ENCODE results near the gene ALG10B. TPM values are rescaled to one million over a fixed set of nuclear protein-coding genes. Genes with fewer than 3 reads are reported as not detected.
"Not testable (repeated sequence)": the region's sequence is repeated elsewhere in the genome, so short reads cannot be mapped to it uniquely, and the experiment has no call there.

Gene ALG10B
- total and polyA plus RNA-seq, 2 of the 4 experiments (the other 2 are of a cell fraction) = 2.9 to 3.6 TPM

- H3K27me3 ChIP-seq (ENCODE audit: control insufficient read depth, insufficient read depth, low read length); H2BK5ac ChIP-seq (ENCODE audit: low read depth, low read length, poor library complexity, severe bottlenecking); H4K5ac ChIP-seq (ENCODE audit: low read depth, low read length); H3K9ac ChIP-seq (ENCODE audit: low read depth, low read length); BruUV-seq (replicated peaks); H3K14ac ChIP-seq (replicated peaks; ENCODE audit: low read depth, low read length); H3K9me3 ChIP-seq (ENCODE audit: control insufficient read depth, insufficient read depth, low read length); H2AK5ac ChIP-seq (ENCODE audit: low read depth, low read length); H2AK9ac ChIP-seq (replicated peaks; ENCODE audit: low read depth, low read length, poor library complexity); H3K23ac ChIP-seq (ENCODE audit: low read depth, low read length); H2BK20ac ChIP-seq (ENCODE audit: low read depth, low read length); in situ Hi-C loops (cut with MboI; ENCODE audit: low sequenced_read_pairs); CTCF ChIA-PET; H3K9me1 ChIP-seq (ENCODE audit: insufficient read depth, low read length); H3K36me3 ChIP-seq (ENCODE audit: control insufficient read depth, insufficient read depth, low read length); H4K91ac ChIP-seq (ENCODE audit: insufficient read depth, low read depth, low read length); H2BK120ac ChIP-seq (ENCODE audit: low read depth, low read length); H3K4me3 ChIP-seq (ENCODE audit: insufficient read depth, low read depth, low read length); intact Hi-C loops (cut with micrococcal nuclease); H3K4ac ChIP-seq (ENCODE audit: low read depth, low read length); H3K27ac ChIP-seq (ENCODE audit: insufficient read depth, low read length); H2BK15ac ChIP-seq (ENCODE audit: low read depth, low read length); H4K20me1 ChIP-seq (ENCODE audit: insufficient read depth, low read length); H3K18ac ChIP-seq (ENCODE audit: low read depth, low read length); H3K4me2 ChIP-seq (ENCODE audit: low read depth, low read length); DNase-seq; H3K4me1 ChIP-seq (ENCODE audit: control insufficient read depth, insufficient read depth, low read length); H2AFZ ChIP-seq (replicated peaks; ENCODE audit: low read length, poor library complexity); H3K56ac ChIP-seq (ENCODE audit: extremely low read depth, insufficient read depth, low read length); H3K79me1 ChIP-seq (ENCODE audit: low read depth in 1 of 2, low read length in 2 of 2); ATAC-seq (ENCODE audit: low read depth); H4K8ac ChIP-seq (ENCODE audit: low read depth in 2 of 2, low read length in 2 of 2); dilution Hi-C loops (cut with HindIII; ENCODE audit: low sequenced_read_pairs, unreplicated experiment): not testable (repeated sequence)
- POLR2A ChIA-PET (ENCODE audit: unreplicated experiment) = interaction anchor here (0.7 kb wide), 1 partner anchor 1708 kb away, joined by 4 read pairs; no protein-coding TSS in a partner anchor
- WGBS, 2 experiments (ENCODE audit: extremely low coverage in 2 of 2, insufficient read length in 1 of 2) = no CpG with 5 or more reads among the region's 1 CpG
Measured at GRCh38 chr12:38302972-38303371, 13.6 kb upstream of the ALG10B start.

GRCh38 chr12:38321966-38322365 lies 5.4 kb downstream of the ALG10B start:
- H3K79me1 ChIP-seq (ENCODE audit: low read depth in 1 of 2, low read length in 2 of 2); BruUV-seq (replicated peaks); H2BK120ac ChIP-seq (ENCODE audit: low read depth, low read length); H3K4me3 ChIP-seq (ENCODE audit: insufficient read depth, low read depth, low read length); H2AFZ ChIP-seq (replicated peaks; ENCODE audit: low read length, poor library complexity); H3K4me2 ChIP-seq (ENCODE audit: low read depth, low read length); H2AK5ac ChIP-seq (ENCODE audit: low read depth, low read length); H3K14ac ChIP-seq (replicated peaks; ENCODE audit: low read depth, low read length); H4K8ac ChIP-seq (ENCODE audit: low read depth in 2 of 2, low read length in 2 of 2); H3K27ac ChIP-seq (ENCODE audit: insufficient read depth, low read length); H3K18ac ChIP-seq (ENCODE audit: low read depth, low read length); H2BK20ac ChIP-seq (ENCODE audit: low read depth, low read length); H3K9me1 ChIP-seq (ENCODE audit: insufficient read depth, low read length); H3K4me1 ChIP-seq (ENCODE audit: control insufficient read depth, insufficient read depth, low read length); H3K27me3 ChIP-seq (ENCODE audit: control insufficient read depth, insufficient read depth, low read length); H3K56ac ChIP-seq (ENCODE audit: extremely low read depth, insufficient read depth, low read length); H3K4ac ChIP-seq (ENCODE audit: low read depth, low read length); H4K20me1 ChIP-seq (ENCODE audit: insufficient read depth, low read length); H4K91ac ChIP-seq (ENCODE audit: insufficient read depth, low read depth, low read length); H3K9me3 ChIP-seq (ENCODE audit: control insufficient read depth, insufficient read depth, low read length); H2BK5ac ChIP-seq (ENCODE audit: low read depth, low read length, poor library complexity, severe bottlenecking); POLR2A ChIA-PET (ENCODE audit: unreplicated experiment); H3K23ac ChIP-seq (ENCODE audit: low read depth, low read length); H4K5ac ChIP-seq (ENCODE audit: low read depth, low read length); ATAC-seq (ENCODE audit: low read depth); dilution Hi-C loops (cut with HindIII; ENCODE audit: low sequenced_read_pairs, unreplicated experiment); H3K9ac ChIP-seq (ENCODE audit: low read depth, low read length); DNase-seq; H2BK15ac ChIP-seq (ENCODE audit: low read depth, low read length); H3K36me3 ChIP-seq (ENCODE audit: control insufficient read depth, insufficient read depth, low read length); intact Hi-C loops (cut with micrococcal nuclease); H2AK9ac ChIP-seq (replicated peaks; ENCODE audit: low read depth, low read length, poor library complexity): not testable (repeated sequence)
- in situ Hi-C loops (cut with MboI; ENCODE audit: low sequenced_read_pairs) = loop anchor here (10.0 kb wide), 1 partner anchor 953 kb away; no protein-coding TSS in a partner anchor
- WGBS, 2 experiments (ENCODE audit: extremely low coverage in 2 of 2, insufficient read length in 1 of 2) = no CpG with 5 or more reads among the region's 2 CpGs
- CTCF ChIA-PET = interaction anchor here (0.6 kb wide), 1 partner anchor 654 kb away, joined by 3 read pairs; no protein-coding TSS in a partner anchor
